Measurements from ENCODE around the gene VWA5B2. TPM values are rescaled to one million over a fixed set of nuclear protein-coding genes. Genes with fewer than 3 reads are reported as not detected.

The VWA5B2 gene
- total and polyA plus RNA-seq, 2 of the 13 experiments (the other 11 are each of a cell fraction or from before 2014, with no cell fraction given): 0.03 to 0.04 TPM

GRCh38 chr3:184261854-184262763, 32.7 kb downstream of the VWA5B2 start (continued):
- TF ChIP-seq SNRNP70 (IDR thresholded peaks at IDR 0.05; ENCODE audit: low read depth, low read length) (no peak), SETDB1 (CRISPR knock-in tag; IDR thresholded peaks at IDR 0.05; ENCODE audit: borderline replicate concordance) (no peak), ZBTB34 (CRISPR knock-in tag; IDR thresholded peaks at IDR 0.05) (no peak), RCOR2 (CRISPR knock-in tag; IDR thresholded peaks at IDR 0.05) (no peak), KLF15 (CRISPR knock-in tag; IDR thresholded peaks at IDR 0.05; ENCODE audit: borderline replicate concordance) (no peak), STAT5B (CRISPR knock-in tag; IDR thresholded peaks at IDR 0.05) (no peak), ZNF484 (CRISPR knock-in tag; IDR thresholded peaks at IDR 0.05; ENCODE audit: borderline replicate concordance, low read depth) (no peak), KMT2A (CRISPR knock-in tag; IDR thresholded peaks at IDR 0.05) (no peak), MATR3 (CRISPR knock-in tag; IDR thresholded peaks at IDR 0.05) (no peak), ELK4 (CRISPR knock-in tag; IDR thresholded peaks at IDR 0.05; ENCODE audit: borderline replicate concordance) (no peak), PATZ1 (CRISPR knock-in tag; IDR thresholded peaks at IDR 0.05) (peak; percentile 72; the same call in 1 of the 2 replicates), ZNF232 (CRISPR knock-in tag; IDR thresholded peaks at IDR 0.05; ENCODE audit: borderline replicate concordance) (no peak), FOXC1 (CRISPR knock-in tag; IDR thresholded peaks at IDR 0.05; ENCODE audit: borderline replicate concordance) (no peak)
- TF ChIP-seq, protein P1, sequence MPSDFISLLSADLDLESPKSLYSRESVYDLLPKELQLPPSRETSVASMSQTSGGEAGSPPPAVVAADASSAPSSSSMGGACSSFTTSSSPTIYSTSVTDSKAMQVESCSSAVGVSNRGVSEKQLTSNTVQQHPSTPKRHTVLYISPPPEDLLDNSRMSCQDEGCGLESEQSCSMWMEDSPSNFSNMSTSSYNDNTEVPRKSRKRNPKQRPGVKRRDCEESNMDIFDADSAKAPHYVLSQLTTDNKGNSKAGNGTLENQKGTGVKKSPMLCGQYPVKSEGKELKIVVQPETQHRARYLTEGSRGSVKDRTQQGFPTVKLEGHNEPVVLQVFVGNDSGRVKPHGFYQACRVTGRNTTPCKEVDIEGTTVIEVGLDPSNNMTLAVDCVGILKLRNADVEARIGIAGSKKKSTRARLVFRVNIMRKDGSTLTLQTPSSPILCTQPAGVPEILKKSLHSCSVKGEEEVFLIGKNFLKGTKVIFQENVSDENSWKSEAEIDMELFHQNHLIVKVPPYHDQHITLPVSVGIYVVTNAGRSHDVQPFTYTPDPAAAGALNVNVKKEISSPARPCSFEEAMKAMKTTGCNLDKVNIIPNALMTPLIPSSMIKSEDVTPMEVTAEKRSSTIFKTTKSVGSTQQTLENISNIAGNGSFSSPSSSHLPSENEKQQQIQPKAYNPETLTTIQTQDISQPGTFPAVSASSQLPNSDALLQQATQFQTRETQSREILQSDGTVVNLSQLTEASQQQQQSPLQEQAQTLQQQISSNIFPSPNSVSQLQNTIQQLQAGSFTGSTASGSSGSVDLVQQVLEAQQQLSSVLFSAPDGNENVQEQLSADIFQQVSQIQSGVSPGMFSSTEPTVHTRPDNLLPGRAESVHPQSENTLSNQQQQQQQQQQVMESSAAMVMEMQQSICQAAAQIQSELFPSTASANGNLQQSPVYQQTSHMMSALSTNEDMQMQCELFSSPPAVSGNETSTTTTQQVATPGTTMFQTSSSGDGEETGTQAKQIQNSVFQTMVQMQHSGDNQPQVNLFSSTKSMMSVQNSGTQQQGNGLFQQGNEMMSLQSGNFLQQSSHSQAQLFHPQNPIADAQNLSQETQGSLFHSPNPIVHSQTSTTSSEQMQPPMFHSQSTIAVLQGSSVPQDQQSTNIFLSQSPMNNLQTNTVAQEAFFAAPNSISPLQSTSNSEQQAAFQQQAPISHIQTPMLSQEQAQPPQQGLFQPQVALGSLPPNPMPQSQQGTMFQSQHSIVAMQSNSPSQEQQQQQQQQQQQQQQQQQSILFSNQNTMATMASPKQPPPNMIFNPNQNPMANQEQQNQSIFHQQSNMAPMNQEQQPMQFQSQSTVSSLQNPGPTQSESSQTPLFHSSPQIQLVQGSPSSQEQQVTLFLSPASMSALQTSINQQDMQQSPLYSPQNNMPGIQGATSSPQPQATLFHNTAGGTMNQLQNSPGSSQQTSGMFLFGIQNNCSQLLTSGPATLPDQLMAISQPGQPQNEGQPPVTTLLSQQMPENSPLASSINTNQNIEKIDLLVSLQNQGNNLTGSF (CRISPR knock-in tag; IDR thresholded peaks at IDR 0.05): no peak

Measured in HepG2 (cell line).